Kidney glomerular epithelial cell (primary cell): ENCODE results near the gene HIVEP2.

Experiments
- DNase-seq: peaks from one replicate; lab custom pipeline; 2025; lab: John Stamatoyannopoulos, UW

Gene HIVEP2

DNA sequence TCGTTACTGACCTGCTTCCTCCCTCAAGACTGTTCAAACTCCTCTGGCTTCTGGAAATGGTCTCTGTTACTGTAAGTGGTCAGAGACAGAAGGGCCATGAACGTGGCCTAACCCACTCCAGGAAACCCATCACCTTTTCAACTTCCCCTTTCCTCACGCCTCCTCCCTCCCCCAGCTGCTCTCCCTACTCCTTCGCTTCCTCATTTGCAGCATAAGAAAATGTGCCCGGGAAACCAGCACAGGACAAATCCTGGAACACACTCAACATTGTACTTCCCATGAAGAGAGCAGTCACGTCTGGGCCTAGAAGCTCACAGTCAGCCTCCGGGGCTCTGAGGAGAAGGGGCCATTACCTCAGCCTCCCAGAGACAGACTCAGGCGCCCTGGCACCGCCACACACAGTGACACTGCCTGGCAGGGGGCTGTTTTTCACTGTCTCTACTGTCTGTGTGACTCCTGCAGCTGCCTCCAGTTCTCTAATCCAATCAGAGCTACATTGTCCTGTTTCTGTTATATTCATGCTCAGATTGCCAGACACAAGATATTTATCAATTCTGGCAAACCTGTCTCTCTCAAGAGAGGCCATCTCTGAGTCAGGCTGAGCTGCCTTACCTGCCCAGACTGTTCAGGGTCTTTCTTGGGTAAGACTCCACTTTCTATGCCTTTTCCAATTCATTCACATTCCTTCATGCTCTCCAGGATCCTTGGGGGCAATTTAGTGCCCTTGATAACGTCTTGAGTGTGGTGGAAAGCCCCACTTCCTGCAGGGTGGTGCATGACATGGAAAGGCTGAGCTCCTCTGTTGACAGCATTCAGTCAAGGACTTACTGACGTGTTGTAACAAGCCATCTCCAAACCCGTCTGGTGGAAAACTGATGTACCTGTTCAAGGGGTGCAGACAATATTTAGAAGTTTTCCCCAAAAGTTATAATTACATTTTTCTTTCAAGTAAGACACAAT, 242.2 kb downstream of the HIVEP2 start:
- no peak for DNase-seq
